Endothelial cell of umbilical vein (primary cell): ENCODE data around the gene PPP4C. TPM values are rescaled to one million over a fixed set of nuclear protein-coding genes. Genes with fewer than 3 reads are reported as not detected.

ENCODE experiments used
- BruUV-seq: library from RNA; stranded (reverse); fragments of 400-500 nt; replicated peaks from 2 replicates; lab custom pipeline; 2021; lab: Mats Ljungman, UMichigan
- CTCF ChIA-PET: fragments of 300-600, 350-600 bp; sonication (Branson Sonifier 250); formaldehyde crosslinking; loops from one replicate; lab custom pipeline; 2021; ENCODE audit warnings: antibody characterized with exemption, inconsistent platforms; lab: Charles Lee
- POLR2A ChIA-PET: fragments of 300-600, 350-600 bp; sonication (Branson Sonifier 250); formaldehyde crosslinking; loops from one replicate; lab custom pipeline; 2021; ENCODE audit warnings: antibody characterized with exemption, inconsistent platforms; lab: Charles Lee
- DNase-seq: peaks from one replicate; pipeline ENCODE4 v3.0.0-alpha.2; 2011; ENCODE audit warnings: low read depth, low spot score
- FAIRE-seq: peaks from 2 replicates; lab custom pipeline; 2011; peaks lifted over from hg19 to GRCh38; lab: Jason Lieb, UNC
- H2AFZ ChIP-seq: 2 replicates; pipeline ENCODE4 v1.6.0; 2012; ENCODE audit warnings: low read depth, low read length, control low read depth, inconsistent platforms
- H3K27ac ChIP-seq: 2 replicates; pipeline ENCODE4 v1.5.1; 2011; ENCODE audit warnings: low read depth, mild to moderate bottlenecking, control low read depth, low read length, moderate library complexity; ENCODE audit not compliant: insufficient read depth
- H3K27me3 ChIP-seq, 2 experiments: 2 replicates each; pipeline versions ENCODE4 v1.6.0 to v1.6.1; 2011; ENCODE audit warnings: low read length in 2 of 2, mixed read lengths in 1 of 2; ENCODE audit not compliant: control insufficient read depth in 2 of 2, insufficient read depth in 2 of 2
- H3K36me3 ChIP-seq, 2 experiments: 2 replicates in 1 of 2; 3 replicates in 1 of 2; pipeline ENCODE4 v1.5.1; 2011; ENCODE audit warnings: low read length in 2 of 2, mild to moderate bottlenecking in 1 of 2, moderate library complexity in 1 of 2; ENCODE audit not compliant: control insufficient read depth in 2 of 2, insufficient read depth in 2 of 2; ENCODE audit errors: extremely low read depth in 1 of 2
- H3K4me1 ChIP-seq: 3 replicates; pipeline ENCODE4 v1.5.1; 2011; ENCODE audit warnings: mild to moderate bottlenecking, low read length; ENCODE audit not compliant: control insufficient read depth, insufficient read depth; ENCODE audit errors: extremely low read depth
- H3K4me2 ChIP-seq: 2 replicates; pipeline ENCODE4 v1.6.1; 2011; ENCODE audit warnings: low read length, control low read depth, mixed read lengths; ENCODE audit not compliant: insufficient read depth
- H3K4me3 ChIP-seq, 3 experiments: fragments of 200-600 bp in 1 of 3; sonication (generic), shearing (Covaris generic) in 1 of 3; replicated peaks in 1 of 3; 2 replicates each; pipeline ENCODE4 v1.5.1; 2011 to 2016; ENCODE audit warnings: control low read depth in 3 of 3, low read length in 3 of 3, mild to moderate bottlenecking in 2 of 3, inconsistent platforms in 1 of 3, low read depth in 1 of 3, moderate library complexity in 1 of 3; ENCODE audit not compliant: insufficient read depth in 1 of 3
- H3K79me2 ChIP-seq: 2 replicates; pipeline ENCODE4 v1.6.0; 2012; ENCODE audit warnings: low read length, inconsistent platforms; ENCODE audit not compliant: control insufficient read depth, insufficient read depth
- H3K9ac ChIP-seq: replicated peaks from 2 replicates; pipeline ENCODE3; 2011; ENCODE audit warnings: low read length, control low read depth; ENCODE audit not compliant: insufficient read depth; ENCODE audit errors: extremely low read depth
- H3K9me1 ChIP-seq: replicated peaks from 3 replicates; pipeline ENCODE4 v1.6.0; 2011; ENCODE audit warnings: mild to moderate bottlenecking, low read length; ENCODE audit not compliant: control insufficient read depth, insufficient read depth; ENCODE audit errors: extremely low read depth
- H3K9me3 ChIP-seq: replicated peaks from 2 replicates; pipeline ENCODE4 v1.5.1; 2012; ENCODE audit warnings: low read length, inconsistent platforms; ENCODE audit not compliant: control insufficient read depth, insufficient read depth
- H4K20me1 ChIP-seq: replicated peaks from 2 replicates; pipeline ENCODE3; 2011; ENCODE audit warnings: mild to moderate bottlenecking, low read length; ENCODE audit not compliant: control insufficient read depth, insufficient read depth; ENCODE audit errors: extremely low read depth
- CTCF ChIP-seq, 2 donors: IDR thresholded peaks; 1 replicate in 1 of 2; 2 replicates in 1 of 2; pipeline ENCODE4 v1.5.1; 2011; ENCODE audit warnings: low read length in 2 of 2, mild to moderate bottlenecking in 2 of 2, moderate library complexity in 2 of 2, control low read depth in 1 of 2, inconsistent platforms in 1 of 2, low read depth in 1 of 2; ENCODE audit not compliant: insufficient read depth in 1 of 2; ENCODE audit errors: extremely low read depth in 1 of 2
- EZH2 ChIP-seq: IDR thresholded peaks from 2 replicates; pipeline ENCODE4 v1.6.1; 2012; ENCODE audit warnings: borderline replicate concordance, low read depth, mild to moderate bottlenecking, moderate library complexity, low read length, inconsistent platforms; ENCODE audit not compliant: severe bottlenecking
- GATA2 ChIP-seq: IDR thresholded peaks from 2 replicates; pipeline ENCODE4 v1.7.0; 2011; ENCODE audit warnings: low read depth, mild to moderate bottlenecking, moderate library complexity, mixed read lengths, low read length; ENCODE audit not compliant: insufficient read length, insufficient read depth
- JUN ChIP-seq: IDR thresholded peaks from 2 replicates; pipeline ENCODE4 v1.6.1; 2011; ENCODE audit warnings: borderline replicate concordance, low read depth; ENCODE audit not compliant: insufficient read length, insufficient read depth
- MAX ChIP-seq: IDR thresholded peaks from 2 replicates; pipeline ENCODE4 v1.6.1; 2011; ENCODE audit not compliant: insufficient read depth, insufficient read length
- MYC ChIP-seq: IDR thresholded peaks from one replicate; pipeline ENCODE4 v1.6.1; 2011; ENCODE audit warnings: mild to moderate bottlenecking, low read depth, low read length
- POLR2A ChIP-seq: IDR thresholded peaks from 2 replicates; pipeline ENCODE4 v1.6.1; 2012; ENCODE audit warnings: low read depth, mild to moderate bottlenecking, control low read depth, low read length
- dilution Hi-C: fragments of 300-500 bp; cut with MboI; formaldehyde crosslinking; loops from one replicate; pipeline ENCODE4 v1.15.0; 2019; ENCODE audit warnings: low sequenced_read_pairs; ENCODE audit not compliant: extremely low pct_ligation_motif_present
- intact Hi-C: fragments of 100-400 bp; cut with micrococcal nuclease; formaldehyde crosslinking; loops from one replicate; pipeline ENCODE4 v1.10.0; 2022
- polyA plus RNA-seq, 4 experiments: library from polyadenylated mRNA; depleted of rRNA in 3 of 4; stranded (reverse) in 3 of 4; unstranded in 1 of 4; fragments of >200 nt; gene quantifications; 2 replicates each; pipeline versions ENCODE4 v1.2.1 to v1.2.3, GENCODE V29; 2011 to 2012; ENCODE audit warnings: missing spikeins in 1 of 4
- total RNA-seq: library from RNA; stranded (reverse); gene quantifications from 2 replicates; pipeline ENCODE4 v1.2.3, GENCODE V29; 2021

Gene PPP4C
- total and polyA plus RNA-seq, 2 donors (not counting 3 experiments of a cell fraction or from before 2014, with no cell fraction given): 167 to 327 TPM

GRCh38 chr16:30095166-30096078 lies 19.6 kb downstream of the PPP4C start:
- no peak for FAIRE-seq
- H4K20me1 ChIP-seq: no peaks in the 10 kb centered on the region
- H3K4me1 ChIP-seq: peaks cover 20% of the 10 kb centered on the region
- ChIA-PET CTCF (interaction anchor here (1.7 kb wide), 1 partner anchor 17 kb away, joined by 7 read pairs; no protein-coding TSS in a partner anchor), POLR2A (interaction anchor here (0.6 kb wide), 1 partner anchor 280 kb away, joined by 6 read pairs; no protein-coding TSS in a partner anchor)
- peaks cover 0 to 8% of the 10 kb centered on the region in 2 experiments for H3K36me3 ChIP-seq
- no peak overlapping the region for H2AFZ ChIP-seq
- TF ChIP-seq EZH2: no peak
- TF ChIP-seq MAX: no peak
- TF ChIP-seq MYC: no peak
- TF ChIP-seq POLR2A: no peak
- TF ChIP-seq JUN: no peak
- TF ChIP-seq GATA2: no peak
- TF ChIP-seq CTCF (IDR thresholded peaks at IDR 0.05; ENCODE audit: extremely low read depth in 1 of 2, insufficient read depth in 1 of 2, low read depth in 1 of 2, low read length in 2 of 2): no peak
- H3K9me1 ChIP-seq: no peaks in the 10 kb centered on the region
- peak overlapping the region; percentile 63 for H3K27ac ChIP-seq
- DNase-seq: no peak
- no TSS peak for BruUV-seq
- no peaks in the 10 kb centered on the region for H3K27me3 ChIP-seq
- peak overlapping the region; percentile 85 for H3K4me2 ChIP-seq
- dilution Hi-C loops (no loop called here), intact Hi-C loops (loop anchor here (1.0 to 10.0 kb wide), 3 partner anchors 28 to 559 kb away; partner anchors contain the start of genes FBRS, MAPK3, PRR14 and ZNF771)
- H3K79me2 ChIP-seq: no peaks in the 10 kb centered on the region
- peak overlapping the region; percentile 49 for H3K9ac ChIP-seq
- H3K4me3 ChIP-seq: peak overlapping the region in 2 of 3 experiments; percentile 58 to 76
- H3K9me3 ChIP-seq: peaks cover 3% of the 10 kb centered on the region
